Measurements from ENCODE around the gene TARS1. TPM values are rescaled to one million over a fixed set of nuclear protein-coding genes. Genes with fewer than 3 reads are reported as not detected.
"Not testable (repeated sequence)": the region's sequence is repeated elsewhere in the genome, so short reads cannot be mapped to it uniquely, and the experiment has no call there.

The TARS1 gene
- total and polyA plus RNA-seq, 7 donors = 50.8 to 152 (median 66.3) TPM

- no peak for ATAC-seq
- TF ChIP-seq, protein P1, sequence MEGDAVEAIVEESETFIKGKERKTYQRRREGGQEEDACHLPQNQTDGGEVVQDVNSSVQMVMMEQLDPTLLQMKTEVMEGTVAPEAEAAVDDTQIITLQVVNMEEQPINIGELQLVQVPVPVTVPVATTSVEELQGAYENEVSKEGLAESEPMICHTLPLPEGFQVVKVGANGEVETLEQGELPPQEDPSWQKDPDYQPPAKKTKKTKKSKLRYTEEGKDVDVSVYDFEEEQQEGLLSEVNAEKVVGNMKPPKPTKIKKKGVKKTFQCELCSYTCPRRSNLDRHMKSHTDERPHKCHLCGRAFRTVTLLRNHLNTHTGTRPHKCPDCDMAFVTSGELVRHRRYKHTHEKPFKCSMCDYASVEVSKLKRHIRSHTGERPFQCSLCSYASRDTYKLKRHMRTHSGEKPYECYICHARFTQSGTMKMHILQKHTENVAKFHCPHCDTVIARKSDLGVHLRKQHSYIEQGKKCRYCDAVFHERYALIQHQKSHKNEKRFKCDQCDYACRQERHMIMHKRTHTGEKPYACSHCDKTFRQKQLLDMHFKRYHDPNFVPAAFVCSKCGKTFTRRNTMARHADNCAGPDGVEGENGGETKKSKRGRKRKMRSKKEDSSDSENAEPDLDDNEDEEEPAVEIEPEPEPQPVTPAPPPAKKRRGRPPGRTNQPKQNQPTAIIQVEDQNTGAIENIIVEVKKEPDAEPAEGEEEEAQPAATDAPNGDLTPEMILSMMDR (IDR thresholded peaks at IDR 0.05) = no peak
- Histone ChIP-seq H3K27ac (no peak overlapping the region), H3K4me1 (no peaks in the 10 kb centered on the region), H3K27me3 (ENCODE audit: insufficient read depth in 3 of 3, low read length in 2 of 3) (no peaks in the 10 kb centered on the region), H3K36me3 (ENCODE audit: insufficient read depth in 1 of 2, low read depth in 1 of 2) (no peaks in the 10 kb centered on the region), H3K9me3 (no peaks in the 10 kb centered on the region), H3K4me3 (no peak overlapping the region)
- intact Hi-C loops (cut with DNase I) = loop anchor here in 1 of 2 donors (2.0 kb wide), 1 partner anchor 501 kb away; no protein-coding TSS in a partner anchor
- 62 to 70% (median 67%) methylated on average over 4 of the region's 4 CpGs for WGBS, 3 donors
- DNase-seq = no peak
These were observed 7.2 kb upstream of the TARS1 start for GRCh38 chr5:33433303-33434240.

DNA sequence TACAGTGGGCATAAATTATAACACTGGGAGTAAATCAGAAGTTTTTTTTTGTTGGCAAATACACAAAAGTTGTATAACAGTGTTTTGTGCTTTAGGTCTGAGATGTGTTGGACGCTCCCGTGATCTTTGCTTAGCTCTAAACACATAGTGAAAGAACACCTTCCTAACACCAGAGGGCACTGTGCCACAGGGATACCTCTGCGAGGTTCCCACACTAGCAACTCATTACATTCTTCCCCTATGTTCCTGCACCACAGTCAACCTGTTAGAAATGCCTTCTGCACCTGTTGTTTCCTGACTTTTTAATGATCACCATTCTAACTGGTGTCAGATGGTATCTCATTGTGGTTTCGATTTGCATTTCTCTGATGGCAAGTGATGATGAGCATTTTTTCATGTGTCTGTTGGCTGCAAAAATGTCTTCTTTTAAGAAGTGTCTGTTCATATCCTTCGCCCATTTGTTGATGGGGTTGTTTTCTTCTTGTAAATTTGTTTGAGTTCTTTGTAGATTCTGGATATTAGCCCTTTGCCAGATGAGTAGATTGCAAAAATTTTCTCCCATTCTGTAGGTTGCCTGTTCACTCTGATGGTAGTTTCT is 4.8 kb upstream of the TARS1 start:
- H3K9me3 ChIP-seq; H3K36me3 ChIP-seq (ENCODE audit: insufficient read depth in 1 of 2, low read depth in 1 of 2); H3K4me1 ChIP-seq; H3K27me3 ChIP-seq (ENCODE audit: insufficient read depth in 3 of 3, low read length in 2 of 3); H3K27ac ChIP-seq; H3K4me3 ChIP-seq: not testable (repeated sequence)
- TF ChIP-seq, protein P1 (IDR thresholded peaks at IDR 0.05) = peak; percentile 83
- WGBS, 3 donors = 21 to 25% (median 21%) methylated on average over 5 of the region's 5 CpGs
- DNase-seq (peak; percentile 35 to 59), ATAC-seq (peak in 2 of 4 donors; percentile 39 to 40)
- intact Hi-C loops (cut with DNase I) = loop anchor here (2.0 to 5.0 kb wide), 2 partner anchors 496 to 499 kb away; no protein-coding TSS in a partner anchor

- no peaks in the 10 kb centered on the region for H3K27me3 ChIP-seq (ENCODE audit: insufficient read depth in 3 of 3, low read length in 2 of 3)
- TF ChIP-seq, protein P1 (IDR thresholded peaks at IDR 0.05) = no peak
- no peak for ATAC-seq
These were observed 1.8 kb upstream of the TARS1 start for GRCh38 chr5:33438996-33439395.

DNA sequence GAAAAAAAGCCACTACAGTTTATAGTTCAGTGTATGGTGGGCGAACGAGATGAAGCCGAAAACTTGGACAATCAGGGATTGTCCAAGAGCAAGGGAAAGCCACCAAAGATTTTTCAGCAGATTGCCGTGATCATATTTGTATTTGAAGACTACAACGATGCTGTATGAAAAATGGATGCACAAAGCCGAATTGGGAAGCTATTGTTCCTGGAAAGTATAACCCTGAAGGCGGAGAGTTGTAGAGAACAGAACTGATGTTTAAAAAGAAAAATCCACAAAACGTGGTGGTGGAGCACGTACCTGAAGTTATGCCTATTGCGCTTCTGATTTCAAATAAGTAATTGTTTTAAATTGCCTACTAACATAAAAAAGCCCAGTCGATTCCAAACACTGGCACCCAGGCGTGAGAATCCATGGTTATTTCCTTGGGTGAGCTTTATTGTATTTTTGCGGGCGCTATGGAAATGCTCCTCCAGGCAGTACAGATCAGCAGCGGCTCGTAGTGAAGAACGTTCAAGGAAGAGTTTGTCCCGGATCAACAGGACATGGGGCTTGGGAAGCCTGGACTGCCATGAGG is 772 bp upstream of the TARS1 start:
- intact Hi-C loops (cut with DNase I) = loop anchor here in 1 of 2 donors (5.0 kb wide), 1 partner anchor 492 kb away; no protein-coding TSS in a partner anchor
- Histone ChIP-seq H3K4me1 (peaks cover 26% of the 10 kb centered on the region), H3K4me3 (peak overlapping the region; percentile 79), H3K9me3 (no peaks in the 10 kb centered on the region), H3K36me3 (ENCODE audit: insufficient read depth in 1 of 2, low read depth in 1 of 2) (peaks cover under 1 to 4% of the 10 kb centered on the region in 2 donors), H3K27me3 (ENCODE audit: insufficient read depth in 3 of 3, low read length in 2 of 3) (no peaks in the 10 kb centered on the region), H3K27ac (peak overlapping the region; percentile 83)
- no peak for ATAC-seq
- 1 to 7% (median 5%) methylated on average over 18 of the region's 18 CpGs for WGBS, 3 donors
- TF ChIP-seq, protein P1 (IDR thresholded peaks at IDR 0.05) = no peak
- DNase-seq = no peak

More at GRCh38 chr5:33438996-33439395, 1.8 kb upstream of the TARS1 start:
- intact Hi-C loops (cut with DNase I) = loop anchor here in 1 of 2 donors (5.0 kb wide), 1 partner anchor 493 kb away; no protein-coding TSS in a partner anchor
- H3K4me1 ChIP-seq = peaks cover 17% of the 10 kb centered on the region
- no peaks in the 10 kb centered on the region for H3K36me3 ChIP-seq (ENCODE audit: insufficient read depth in 1 of 2, low read depth in 1 of 2)
- no peaks in the 10 kb centered on the region for H3K9me3 ChIP-seq
- WGBS, 3 donors = 68 to 83% (median 82%) methylated on average over 6 of the region's 6 CpGs
- DNase-seq = no peak
- H3K27ac ChIP-seq = no peak overlapping the region
- H3K4me3 ChIP-seq = no peak overlapping the region

Data from psoas muscle (tissue), 8 donors.